Fibroblast of the conjunctiva (primary cell): Measurements from ENCODE around the gene ECEL1.

Experiments used
- DNase-seq: peaks from one replicate; pipeline ENCODE4 v3.0.0-alpha.2; 2010; ENCODE audit warnings: low read depth

ECEL1 gene

GRCh38 chr2:232522623-232523401, 35.2 kb upstream of the ECEL1 start:
- DNase-seq: no peak

DNA sequence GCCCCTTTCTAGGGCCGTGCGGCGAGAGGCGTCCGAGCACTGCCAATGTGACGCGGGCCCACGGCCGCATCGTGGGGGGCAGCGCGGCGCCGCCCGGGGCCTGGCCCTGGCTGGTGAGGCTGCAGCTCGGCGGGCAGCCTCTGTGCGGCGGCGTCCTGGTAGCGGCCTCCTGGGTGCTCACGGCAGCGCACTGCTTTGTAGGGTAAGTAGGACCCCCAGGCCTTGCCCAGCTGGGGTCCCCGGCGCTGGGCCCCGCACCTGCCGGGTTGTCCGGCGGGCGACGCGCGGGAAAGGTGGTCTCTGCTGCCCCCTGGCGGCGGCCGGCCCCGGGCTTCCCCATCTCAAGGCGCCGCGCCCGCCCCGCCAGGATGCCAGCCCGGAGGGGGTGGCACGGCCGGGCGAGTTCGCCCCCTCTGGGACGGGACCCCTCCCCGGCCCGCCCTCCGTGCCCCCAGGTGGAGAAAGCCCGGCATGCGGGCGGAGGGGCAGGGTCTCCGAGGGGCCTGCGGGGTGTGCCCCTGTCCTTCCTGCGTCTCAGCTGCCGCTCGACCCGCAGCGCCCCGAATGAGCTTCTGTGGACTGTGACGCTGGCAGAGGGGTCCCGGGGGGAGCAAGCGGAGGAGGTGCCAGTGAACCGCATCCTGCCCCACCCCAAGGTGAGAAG, 34.5 kb upstream of the ECEL1 start:
- DNase-seq: no peak

DNA sequence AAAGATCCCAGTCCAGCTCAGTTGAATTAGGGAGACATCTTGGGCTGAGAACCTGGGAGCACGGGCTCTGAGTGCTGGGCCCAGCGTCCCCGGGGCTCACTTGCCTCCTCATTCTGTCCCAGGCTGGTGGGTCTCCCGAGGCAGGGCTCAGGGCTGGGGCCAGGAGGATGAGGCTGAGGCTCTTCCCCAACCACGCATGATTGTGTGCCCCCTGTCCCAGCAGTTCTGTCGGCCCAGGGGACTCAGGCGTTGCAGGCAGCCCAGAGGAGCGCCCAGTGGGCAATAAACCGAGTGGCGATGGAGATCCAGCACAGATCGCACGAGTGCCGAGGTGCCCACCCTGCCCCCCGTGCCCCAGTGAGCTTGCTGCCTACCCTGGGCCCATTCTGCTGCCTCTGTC, 33.5 kb upstream of the ECEL1 start:
- DNase-seq: no peak

GRCh38 chr2:232520489-232520888, 32.9 kb upstream of the ECEL1 start:
- DNase-seq: no peak

DNA sequence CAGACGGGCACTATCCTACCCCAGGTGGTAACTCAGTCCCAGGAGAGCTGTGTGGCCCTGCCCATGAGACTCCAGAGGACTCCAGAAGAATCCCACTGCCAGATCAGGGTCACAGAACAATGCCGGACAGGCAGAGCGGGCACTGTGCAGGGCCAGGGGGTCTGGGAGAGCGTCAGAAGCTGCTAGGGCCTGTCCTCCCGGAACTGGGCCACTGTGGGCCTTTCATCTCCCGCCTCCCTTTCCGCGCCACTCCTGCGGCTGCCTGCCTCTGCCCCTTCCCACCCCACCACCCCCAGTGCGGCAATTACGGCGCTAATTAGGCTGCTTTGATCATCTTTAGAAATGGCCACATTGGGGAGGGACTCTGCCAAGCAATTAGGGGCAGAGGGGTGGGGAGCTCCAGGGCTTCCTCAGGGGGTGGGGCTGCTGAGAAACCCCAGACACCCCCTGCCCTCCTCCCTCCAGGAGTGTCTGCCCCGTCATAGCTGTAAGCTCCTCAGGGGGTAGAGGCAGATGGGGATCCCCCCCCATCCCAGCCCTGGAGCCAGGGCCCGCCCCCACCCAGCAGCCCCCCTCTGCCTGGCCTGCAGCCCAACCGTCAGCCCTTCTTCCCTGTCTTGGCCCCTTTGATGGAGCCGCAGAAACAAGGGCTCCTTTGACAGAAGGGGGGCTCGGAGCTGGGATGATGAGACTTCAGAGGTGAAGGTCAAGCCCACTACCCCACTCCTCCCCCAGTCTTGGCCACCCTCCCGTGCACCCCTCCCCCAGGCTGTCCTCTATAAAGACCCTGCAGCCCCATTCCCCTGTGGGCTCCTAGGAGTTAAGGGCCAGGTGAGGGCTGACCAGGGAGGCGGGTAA, 32.2 kb upstream of the ECEL1 start, which contains the start of gene PRSS56:
Gene PRSS56 (plus strand): TSS at position 808 of the 858 bp plus-strand sequence. CDS start 211 bp downstream, outside the sequence.
- no peak for DNase-seq

DNA sequence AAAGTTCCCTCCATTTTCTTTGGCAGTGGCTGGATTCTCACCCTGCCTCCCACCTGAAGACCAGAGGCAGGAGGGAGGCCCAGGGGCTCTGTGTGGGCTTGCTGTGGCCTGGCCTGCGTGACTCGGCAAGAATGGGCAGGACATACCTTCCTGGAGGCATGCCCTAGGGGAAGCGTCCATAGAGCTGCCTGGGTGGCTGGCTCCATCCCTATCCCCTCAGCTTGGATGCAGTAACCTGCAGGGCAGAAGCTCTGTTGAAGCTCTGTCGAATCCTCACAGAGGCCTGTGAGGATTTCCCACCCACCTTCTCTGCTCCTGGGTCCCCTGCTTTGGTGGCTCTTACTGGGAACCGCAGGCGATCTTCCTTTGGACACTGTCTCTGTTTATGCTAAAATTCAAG, 31.2 kb upstream of the ECEL1 start:
- no peak for DNase-seq

DNA sequence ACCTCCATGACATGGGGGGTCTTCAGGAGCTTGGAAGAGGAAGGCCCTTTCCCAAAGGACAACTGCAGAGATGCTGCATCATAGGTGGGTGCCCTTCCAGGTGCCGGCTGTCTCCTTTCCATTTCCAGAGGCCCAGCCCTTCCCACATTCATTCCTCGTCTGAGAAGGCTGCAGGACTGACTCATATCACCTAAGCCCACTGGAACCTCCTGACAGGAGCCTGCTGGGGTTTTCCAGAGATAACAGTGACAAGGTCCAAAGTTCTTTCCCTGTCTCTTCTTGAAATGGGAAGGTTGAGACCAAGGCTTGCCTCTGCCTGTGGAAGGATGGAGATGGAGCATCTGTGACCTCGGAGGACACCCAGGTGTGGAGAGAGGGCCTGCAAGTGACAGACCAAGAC, 28.9 kb upstream of the ECEL1 start:
- no peak for DNase-seq

- no peak for DNase-seq
These were observed 28.0 kb upstream of the ECEL1 start for GRCh38 chr2:232515639-232516038.

GRCh38 chr2:232513353-232513752, 25.7 kb upstream of the ECEL1 start:
- no peak for DNase-seq

- DNase-seq: no peak
These were observed 25.0 kb upstream of the ECEL1 start for GRCh38 chr2:232512602-232513001.

- DNase-seq: no peak
These were observed 23.8 kb upstream of the ECEL1 start for GRCh38 chr2:232511336-232511890.

- no peak for DNase-seq
These were observed 20.6 kb upstream of the ECEL1 start for GRCh38 chr2:232508251-232508650.

DNA sequence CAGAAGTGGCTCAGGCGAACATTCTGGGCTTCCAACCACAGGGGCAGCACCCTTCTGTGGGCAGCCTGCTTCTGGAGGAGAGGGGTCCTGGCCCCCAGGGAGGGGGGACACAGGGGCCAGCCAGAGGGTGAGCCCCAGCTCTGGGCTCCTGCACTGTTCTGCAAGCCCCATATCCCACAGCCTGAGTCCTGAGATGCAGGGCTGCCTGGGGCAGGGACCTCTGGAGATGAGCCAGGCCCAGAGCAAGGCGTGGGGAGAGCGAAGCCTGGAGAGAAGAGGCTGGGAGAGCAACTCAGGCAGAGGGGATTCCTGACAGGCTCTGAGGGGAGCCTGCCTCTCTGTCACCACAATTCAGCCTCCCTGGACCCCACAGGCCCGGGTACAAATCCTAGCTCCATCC, 19.1 kb upstream of the ECEL1 start:
- DNase-seq: no peak

DNA sequence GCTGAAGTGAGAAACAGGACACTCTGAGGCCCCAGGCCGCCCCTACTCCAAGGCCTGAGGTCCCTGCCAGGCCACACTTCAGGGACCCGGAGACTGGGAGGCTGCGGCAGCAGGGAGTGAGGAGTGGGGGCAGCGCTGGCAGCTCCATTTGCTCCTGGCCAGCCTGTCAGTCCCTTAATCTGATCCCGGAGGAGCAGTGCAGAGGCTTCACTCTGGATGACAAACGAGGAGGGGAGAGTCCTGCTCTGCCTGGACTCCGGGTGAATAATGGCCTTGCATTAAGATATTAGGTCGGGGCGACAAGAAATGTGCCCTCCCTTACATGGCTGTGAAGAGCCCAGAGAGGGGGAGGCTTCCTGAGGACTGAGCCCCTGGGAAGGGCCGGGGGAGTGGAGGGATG, 18.2 kb upstream of the ECEL1 start:
- DNase-seq: no peak

GRCh38 chr2:232504438-232504837, 16.8 kb upstream of the ECEL1 start:
- DNase-seq: no peak

- DNase-seq: no peak
These were observed 16.2 kb upstream of the ECEL1 start for GRCh38 chr2:232503809-232504323.

- DNase-seq: no peak
These were observed 15.5 kb upstream of the ECEL1 start for GRCh38 chr2:232502911-232503808.

DNA sequence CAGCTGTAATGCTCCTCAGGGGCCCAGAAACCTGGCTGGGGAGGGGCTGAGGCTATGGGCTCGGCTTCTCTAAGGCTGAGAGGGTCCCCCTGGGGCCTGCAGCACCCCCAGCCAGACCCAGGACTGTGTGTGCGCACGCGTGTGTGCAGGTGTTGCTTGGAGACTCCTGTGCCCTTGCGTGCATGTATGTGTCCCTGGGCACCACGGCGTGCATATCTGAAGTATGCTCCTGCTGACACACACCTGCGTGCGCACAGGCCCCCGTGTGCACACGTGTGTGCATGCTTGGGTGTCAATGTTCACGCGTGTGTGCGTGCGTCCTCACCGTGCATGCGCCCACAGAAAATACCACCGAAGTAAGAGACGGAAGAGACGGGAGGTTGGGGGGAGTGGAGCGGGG, 14.9 kb upstream of the ECEL1 start:
- DNase-seq: no peak

GRCh38 chr2:232501794-232502390, 14.3 kb upstream of the ECEL1 start:
- DNase-seq: no peak

- DNase-seq: no peak
These were observed 13.7 kb upstream of the ECEL1 start for GRCh38 chr2:232501331-232501771.

DNA sequence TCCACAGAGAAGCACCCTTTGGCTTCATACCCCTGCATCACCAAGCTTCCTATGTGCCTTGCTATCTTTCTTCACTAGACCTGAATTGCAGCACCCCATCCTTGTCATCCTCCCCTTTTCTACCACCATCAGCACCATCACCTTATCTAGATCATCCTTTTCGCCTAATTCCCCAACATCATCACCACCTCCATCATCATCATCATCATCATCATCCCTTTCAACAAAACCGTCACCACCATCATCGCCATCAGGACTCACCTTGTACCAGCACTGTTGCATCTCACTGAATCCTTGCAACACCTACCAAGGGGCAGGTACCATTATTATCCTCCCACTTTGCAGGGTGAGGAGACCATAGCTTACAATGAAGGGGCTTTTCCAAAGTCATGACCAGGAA, 10.8 kb upstream of the ECEL1 start:
- DNase-seq: no peak
